ENCODE measurements around the gene XYLT1. TPM values are rescaled to one million over a fixed set of nuclear protein-coding genes. Genes with fewer than 3 reads are reported as not detected.

Gene XYLT1
- total RNA-seq, 2 experiments from 2014 or later = 46.6 to 50.1 TPM

GRCh38 chr16:17063201-17064139 lies 407.3 kb downstream of the XYLT1 start:
- H3K27ac Mint-ChIP-seq = no peak overlapping the region
- peaks cover 2% of the 10 kb centered on the region for H3K9me3 Mint-ChIP-seq
- H3K4me1 Mint-ChIP-seq = no peaks in the 10 kb centered on the region
- no peak for DNase-seq
- POLR2A ChIA-PET = no interaction called here
- H3K27me3 Mint-ChIP-seq = no peaks in the 10 kb centered on the region
- CTCF ChIA-PET = no interaction called here
- no peaks in the 10 kb centered on the region for H3K36me3 Mint-ChIP-seq (ENCODE audit: low read depth)
- no peak overlapping the region for H3K4me3 Mint-ChIP-seq

- no peak for DNase-seq
- ChIA-PET POLR2A (no interaction called here), CTCF (interaction anchor here (1.5 kb wide), 1 partner anchor 64 kb away, joined by 3 read pairs; no protein-coding TSS in a partner anchor)
- Mint-ChIP-seq H3K4me1 (no peaks in the 10 kb centered on the region), H3K27me3 (no peaks in the 10 kb centered on the region), H3K27ac (no peak overlapping the region), H3K36me3 (ENCODE audit: low read depth) (no peaks in the 10 kb centered on the region), H3K9me3 (peaks cover 2% of the 10 kb centered on the region), H3K4me3 (no peak overlapping the region)
Measured at GRCh38 chr16:17062676-17063075, 408.1 kb downstream of the XYLT1 start.

- ChIA-PET POLR2A (no interaction called here), CTCF (interaction anchor here (1.5 kb wide), 1 partner anchor 62 kb away, joined by 3 read pairs; no protein-coding TSS in a partner anchor)
- H3K27ac Mint-ChIP-seq = no peak overlapping the region
- no peaks in the 10 kb centered on the region for H3K4me1 Mint-ChIP-seq
- H3K36me3 Mint-ChIP-seq (ENCODE audit: low read depth) = no peaks in the 10 kb centered on the region
- no peak for DNase-seq
- peaks cover 2% of the 10 kb centered on the region for H3K9me3 Mint-ChIP-seq
- no peaks in the 10 kb centered on the region for H3K27me3 Mint-ChIP-seq
- H3K4me3 Mint-ChIP-seq = no peak overlapping the region
Measured at GRCh38 chr16:17061326-17061725, 409.4 kb downstream of the XYLT1 start.

- Mint-ChIP-seq H3K27me3 (no peaks in the 10 kb centered on the region), H3K9me3 (peaks cover 2% of the 10 kb centered on the region), H3K36me3 (ENCODE audit: low read depth) (no peaks in the 10 kb centered on the region), H3K4me1 (no peaks in the 10 kb centered on the region), H3K4me3 (no peak overlapping the region), H3K27ac (no peak overlapping the region)
- no peak for DNase-seq
- ChIA-PET POLR2A (no interaction called here), CTCF (interaction anchor here (1.3 kb wide), 1 partner anchor 13 kb away, joined by 3 read pairs; no protein-coding TSS in a partner anchor)
Measured at GRCh38 chr16:17058471-17058870, 412.3 kb downstream of the XYLT1 start.

- ChIA-PET POLR2A (no interaction called here), CTCF (no interaction called here)
- Mint-ChIP-seq H3K9me3 (peaks cover 5% of the 10 kb centered on the region), H3K4me3 (no peak overlapping the region), H3K4me1 (no peaks in the 10 kb centered on the region), H3K27ac (no peak overlapping the region), H3K27me3 (no peaks in the 10 kb centered on the region), H3K36me3 (ENCODE audit: low read depth) (no peaks in the 10 kb centered on the region)
- no peak for DNase-seq
Measured at GRCh38 chr16:17056666-17057065, 414.1 kb downstream of the XYLT1 start.

- no peak for DNase-seq
- Mint-ChIP-seq H3K36me3 (ENCODE audit: low read depth) (no peaks in the 10 kb centered on the region), H3K27me3 (no peaks in the 10 kb centered on the region), H3K9me3 (peaks cover 11% of the 10 kb centered on the region), H3K4me1 (no peaks in the 10 kb centered on the region), H3K27ac (no peak overlapping the region), H3K4me3 (no peak overlapping the region)
- CTCF ChIA-PET = interaction anchor here (1.0 kb wide), 1 partner anchor 13 kb away, joined by 3 read pairs; no protein-coding TSS in a partner anchor
- POLR2A ChIA-PET = no interaction called here
Measured at GRCh38 chr16:17053536-17054160, 417.1 kb downstream of the XYLT1 start.

Data from activated CD4-positive, alpha-beta T cell treated with anti-CD3 and anti-CD28 coated beads, Interleukin-2, amount 10 ng/mL, durations not matched to agents 7 days and 5 days (primary cell).